Measurements from ENCODE around the gene PLEKHG4.

PLEKHG4 gene

GRCh38 chr16:67304020-67304419 lies 24.7 kb downstream of the PLEKHG4 start:
- DNase-seq (ENCODE audit: low read depth in 1 of 2, low spot score in 1 of 2) = no peak
- Histone ChIP-seq H3K4me3 (replicated peaks; ENCODE audit: insufficient read depth, low read length) (no peak overlapping the region), H3K27me3 (ENCODE audit: insufficient read depth, poor library complexity, severe bottlenecking) (no peaks in the 10 kb centered on the region), H3K27ac (replicated peaks) (no peak overlapping the region)
- TF ChIP-seq CTCF (IDR thresholded peaks at IDR 0.05; ENCODE audit: insufficient read depth, low read length) (no peak), GABPA (IDR thresholded peaks at IDR 0.05; ENCODE audit: low read depth) (no peak), REST (IDR thresholded peaks at IDR 0.05; ENCODE audit: insufficient replicate concordance, low read depth) (no peak), SPI1 (IDR thresholded peaks at IDR 0.05; ENCODE audit: borderline replicate concordance, low read depth) (no peak), POLR2AphosphoS5 (IDR thresholded peaks at IDR 0.05; ENCODE audit: low read depth) (no peak)

GRCh38 chr16:67305216-67306071 lies 26.1 kb downstream of the PLEKHG4 start:
- no peak for DNase-seq (ENCODE audit: low read depth in 1 of 2, low spot score in 1 of 2)
- Histone ChIP-seq H3K27me3 (ENCODE audit: insufficient read depth, poor library complexity, severe bottlenecking) (no peaks in the 10 kb centered on the region), H3K4me3 (replicated peaks; ENCODE audit: insufficient read depth, low read length) (no peak overlapping the region), H3K27ac (replicated peaks) (no peak overlapping the region)
- TF ChIP-seq REST (IDR thresholded peaks at IDR 0.05; ENCODE audit: insufficient replicate concordance, low read depth) = no peak
- no peak for TF ChIP-seq POLR2AphosphoS5 (IDR thresholded peaks at IDR 0.05; ENCODE audit: low read depth)
- no peak for TF ChIP-seq GABPA (IDR thresholded peaks at IDR 0.05; ENCODE audit: low read depth)

- TF ChIP-seq SPI1 (IDR thresholded peaks at IDR 0.05; ENCODE audit: borderline replicate concordance, low read depth) = no peak
- TF ChIP-seq REST (IDR thresholded peaks at IDR 0.05; ENCODE audit: insufficient replicate concordance, low read depth) = no peak
- no peak for TF ChIP-seq POLR2AphosphoS5 (IDR thresholded peaks at IDR 0.05; ENCODE audit: low read depth)
- TF ChIP-seq GABPA (IDR thresholded peaks at IDR 0.05; ENCODE audit: low read depth) = no peak
- TF ChIP-seq CTCF (IDR thresholded peaks at IDR 0.05; ENCODE audit: insufficient read depth, low read length) = no peak
- Histone ChIP-seq H3K4me3 (replicated peaks; ENCODE audit: insufficient read depth, low read length) (no peak overlapping the region), H3K27me3 (ENCODE audit: insufficient read depth, poor library complexity, severe bottlenecking) (no peaks in the 10 kb centered on the region), H3K27ac (replicated peaks) (no peak overlapping the region)
- no peak for DNase-seq (ENCODE audit: low read depth in 1 of 2, low spot score in 1 of 2)
Measured at GRCh38 chr16:67310561-67310960, 31.2 kb downstream of the PLEKHG4 start.
